ENCODE results near the gene CEBPA.
A peak's percentile ranks its signal among the peaks of the same experiment; 100 is the strongest.

Gene CEBPA

GRCh38 chr19:33287438-33287837 is 14.9 kb downstream of the CEBPA start:
- no peak for DNase-seq (ENCODE audit: low spot score)

GRCh38 chr19:33286899-33287298 is 15.4 kb downstream of the CEBPA start:
- no peak for DNase-seq (ENCODE audit: low spot score)

GRCh38 chr19:33285441-33285927 is 16.9 kb downstream of the CEBPA start:
- no peak for DNase-seq (ENCODE audit: low spot score)

- DNase-seq (ENCODE audit: low spot score) = no peak
Measured at GRCh38 chr19:33284756-33285155, 17.6 kb downstream of the CEBPA start.

- no peak for DNase-seq (ENCODE audit: low spot score)
Measured at GRCh38 chr19:33284146-33284643, 18.1 kb downstream of the CEBPA start.

- DNase-seq (ENCODE audit: low spot score) = no peak
Measured at GRCh38 chr19:33283589-33283988, 18.7 kb downstream of the CEBPA start.

GRCh38 chr19:33282036-33282671 is 20.2 kb downstream of the CEBPA start:
- no peak for DNase-seq (ENCODE audit: low spot score)

GRCh38 chr19:33281296-33281926 is 20.9 kb downstream of the CEBPA start:
- DNase-seq (ENCODE audit: low spot score) = no peak

- DNase-seq (ENCODE audit: low spot score) = no peak
Measured at GRCh38 chr19:33280351-33280921, 21.9 kb downstream of the CEBPA start.

- DNase-seq (ENCODE audit: low spot score) = no peak
Measured at GRCh38 chr19:33279430-33280350, 22.6 kb downstream of the CEBPA start.

GRCh38 chr19:33278403-33279269 is 23.7 kb downstream of the CEBPA start:
- no peak for DNase-seq (ENCODE audit: low spot score)

- DNase-seq (ENCODE audit: low spot score) = no peak
Measured at GRCh38 chr19:33278023-33278402, 24.3 kb downstream of the CEBPA start.

- DNase-seq (ENCODE audit: low spot score) = no peak
Measured at GRCh38 chr19:33277434-33277833, 24.9 kb downstream of the CEBPA start.

GRCh38 chr19:33275933-33276619 is 26.3 kb downstream of the CEBPA start:
- no peak for DNase-seq (ENCODE audit: low spot score)

- no peak for DNase-seq (ENCODE audit: low spot score)
Measured at GRCh38 chr19:33275559-33275932, 26.8 kb downstream of the CEBPA start.

GRCh38 chr19:33274663-33275558 is 27.4 kb downstream of the CEBPA start:
- DNase-seq (ENCODE audit: low spot score) = no peak

GRCh38 chr19:33273881-33274662 is 28.3 kb downstream of the CEBPA start:
- DNase-seq (ENCODE audit: low spot score) = peak; percentile 19

- DNase-seq (ENCODE audit: low spot score) = no peak
Measured at GRCh38 chr19:33273065-33273736, 29.1 kb downstream of the CEBPA start.
